ENCODE results near the gene FAM222A. TPM values are rescaled to one million over a fixed set of nuclear protein-coding genes. Genes with fewer than 3 reads are reported as not detected.

Gene FAM222A
- total and polyA plus RNA-seq, 7 donors, result 1.1 to 3.3 (median 2.1) TPM

DNA sequence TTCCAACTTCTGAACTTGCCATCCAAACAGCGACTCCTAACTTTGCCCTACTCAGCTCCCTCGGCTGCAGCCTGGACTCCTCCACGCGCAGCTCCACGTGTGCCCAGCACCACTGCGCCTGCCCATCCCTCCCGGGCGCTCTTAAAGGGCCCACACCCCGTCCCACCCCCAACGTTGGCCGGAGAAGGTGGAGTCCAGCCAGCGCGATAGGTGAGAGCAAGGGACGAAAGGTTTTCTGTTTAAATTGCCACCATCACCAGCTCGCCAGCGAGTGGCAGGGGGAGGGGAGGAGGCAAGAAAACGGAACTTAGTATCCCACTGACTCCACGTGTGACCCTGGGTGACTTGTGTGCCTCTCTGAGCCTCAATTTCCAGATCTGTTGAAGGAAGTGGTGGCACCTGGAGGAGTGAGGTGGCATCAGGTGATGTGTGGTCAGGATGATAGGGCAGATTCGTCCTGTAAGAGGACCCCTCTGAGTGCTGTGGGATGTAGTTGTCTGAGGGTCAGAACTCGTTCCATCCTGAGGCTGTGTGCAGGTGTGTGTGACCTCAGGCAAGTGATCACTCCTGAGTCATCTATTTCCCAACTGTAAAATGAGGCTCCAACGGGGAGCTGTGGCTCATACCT, 59.9 kb downstream of the FAM222A start:
- Histone ChIP-seq H3K4me3 (peak overlapping the region in 1 of 4 donors; percentile 10), H3K4me1 (peaks cover 0 to 18% (median 11%) of the 10 kb centered on the region in 4 donors), H3K36me3 (no peaks in the 10 kb centered on the region), H3K27me3 (no peaks in the 10 kb centered on the region), H3K27ac (no peak overlapping the region), H3K9me3 (peaks cover 0 to 1% (median 0%) of the 10 kb centered on the region in 4 donors)
- intact Hi-C loops (cut with DNase I), result loop anchor here (2.0 to 5.0 kb wide), 2 partner anchors 61 to 255 kb away; partner anchors contain the start of gene FAM222A
- WGBS, 2 donors, result 7 to 29% methylated on average over 21 of the region's 21 CpGs
- TF ChIP-seq POLR2A (IDR thresholded peaks at IDR 0.05) (no peak), POLR2AphosphoS5 (IDR thresholded peaks at IDR 0.05) (no peak), EP300 (IDR thresholded peaks at IDR 0.05) (no peak)
- TF ChIP-seq, protein P1, sequence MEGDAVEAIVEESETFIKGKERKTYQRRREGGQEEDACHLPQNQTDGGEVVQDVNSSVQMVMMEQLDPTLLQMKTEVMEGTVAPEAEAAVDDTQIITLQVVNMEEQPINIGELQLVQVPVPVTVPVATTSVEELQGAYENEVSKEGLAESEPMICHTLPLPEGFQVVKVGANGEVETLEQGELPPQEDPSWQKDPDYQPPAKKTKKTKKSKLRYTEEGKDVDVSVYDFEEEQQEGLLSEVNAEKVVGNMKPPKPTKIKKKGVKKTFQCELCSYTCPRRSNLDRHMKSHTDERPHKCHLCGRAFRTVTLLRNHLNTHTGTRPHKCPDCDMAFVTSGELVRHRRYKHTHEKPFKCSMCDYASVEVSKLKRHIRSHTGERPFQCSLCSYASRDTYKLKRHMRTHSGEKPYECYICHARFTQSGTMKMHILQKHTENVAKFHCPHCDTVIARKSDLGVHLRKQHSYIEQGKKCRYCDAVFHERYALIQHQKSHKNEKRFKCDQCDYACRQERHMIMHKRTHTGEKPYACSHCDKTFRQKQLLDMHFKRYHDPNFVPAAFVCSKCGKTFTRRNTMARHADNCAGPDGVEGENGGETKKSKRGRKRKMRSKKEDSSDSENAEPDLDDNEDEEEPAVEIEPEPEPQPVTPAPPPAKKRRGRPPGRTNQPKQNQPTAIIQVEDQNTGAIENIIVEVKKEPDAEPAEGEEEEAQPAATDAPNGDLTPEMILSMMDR (IDR thresholded peaks at IDR 0.05), result no peak
- DNase-seq, result peak; percentile 56

DNA sequence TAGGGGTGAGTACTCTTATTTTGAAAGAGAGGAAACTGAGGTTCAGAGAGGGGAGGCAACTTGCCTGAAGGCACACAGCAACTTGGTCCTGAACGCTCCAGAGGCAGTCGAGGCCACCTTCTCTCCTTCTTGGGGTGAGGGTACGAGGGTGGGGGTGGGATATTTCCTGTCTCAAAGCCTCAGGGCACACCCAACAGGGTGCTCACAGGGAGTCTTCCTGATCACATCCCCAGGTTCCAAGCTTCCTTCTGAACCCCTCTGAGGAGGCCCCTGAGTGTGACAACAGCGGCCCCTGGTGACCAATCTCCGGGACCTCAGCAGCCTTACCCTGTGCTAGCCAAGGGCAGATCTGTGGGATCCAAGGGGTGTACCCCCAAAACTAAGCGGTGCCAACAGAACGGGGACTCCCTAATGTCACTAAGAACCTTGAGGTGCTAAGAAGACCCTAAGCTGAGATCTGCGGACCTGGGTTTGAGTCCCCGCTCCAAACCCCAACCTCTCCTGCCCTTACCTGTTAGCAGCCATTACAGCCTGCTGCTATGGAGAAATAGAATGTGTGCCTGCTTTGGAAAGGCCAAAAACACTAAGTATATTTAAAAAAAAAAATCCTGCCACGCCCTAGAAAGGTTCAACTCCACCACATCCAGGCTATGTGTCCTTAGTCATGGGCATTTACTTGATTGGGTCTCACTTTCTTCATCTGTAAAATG, 61.7 kb downstream of the FAM222A start:
- H3K27me3 ChIP-seq, result no peaks in the 10 kb centered on the region
- H3K4me1 ChIP-seq, result peaks cover 0 to 14% (median 11%) of the 10 kb centered on the region in 4 donors
- no peak overlapping the region for H3K4me3 ChIP-seq
- intact Hi-C loops (cut with DNase I), result loop anchor here (1.0 to 2.0 kb wide), 2 partner anchors 178 to 257 kb away; no protein-coding TSS in a partner anchor
- H3K36me3 ChIP-seq, result no peaks in the 10 kb centered on the region
- peak; percentile 87 for DNase-seq
- no peak for TF ChIP-seq POLR2A (IDR thresholded peaks at IDR 0.05)
- TF ChIP-seq, protein P1 (IDR thresholded peaks at IDR 0.05), result peak; percentile 75 to 89 (median 86)
- H3K9me3 ChIP-seq, result peaks cover 0 to 12% (median 0%) of the 10 kb centered on the region in 4 donors
- no peak overlapping the region for H3K27ac ChIP-seq
- 19 to 20% methylated on average over 10 of the region's 10 CpGs for WGBS, 2 donors

DNA sequence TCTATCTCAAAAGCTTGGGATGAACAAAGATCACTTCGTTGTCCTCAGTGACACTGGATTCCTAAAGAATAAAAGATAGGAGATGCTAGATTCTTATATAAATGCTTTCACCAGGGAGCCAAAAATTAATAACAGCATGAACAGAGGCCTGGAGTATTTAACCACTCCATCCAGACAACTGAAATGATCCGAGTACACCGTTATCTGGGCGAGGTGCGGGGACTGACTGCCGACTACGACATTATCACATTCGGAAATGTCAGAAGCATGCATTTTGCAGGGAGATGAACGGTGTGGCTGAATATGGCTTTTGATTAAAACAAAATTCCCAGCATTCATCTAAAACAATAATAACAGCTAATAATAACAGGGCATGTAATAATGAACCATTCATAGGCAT, 63.0 kb downstream of the FAM222A start:
- H3K4me3 ChIP-seq, result no peak overlapping the region
- no peaks in the 10 kb centered on the region for H3K27me3 ChIP-seq
- DNase-seq, result no peak
- intact Hi-C loops (cut with DNase I), result no loop called here
- H3K27ac ChIP-seq, result no peak overlapping the region
- peaks cover 0 to 14% (median 11%) of the 10 kb centered on the region in 4 donors for H3K4me1 ChIP-seq
- H3K36me3 ChIP-seq, result no peaks in the 10 kb centered on the region
- WGBS, 2 donors, result 85 to 86% methylated on average over 9 of the region's 9 CpGs
- H3K9me3 ChIP-seq, result peaks cover 0 to 12% (median 0%) of the 10 kb centered on the region in 4 donors
- TF ChIP-seq POLR2AphosphoS5 (IDR thresholded peaks at IDR 0.05), result no peak
- no peak for TF ChIP-seq EP300 (IDR thresholded peaks at IDR 0.05)

DNA sequence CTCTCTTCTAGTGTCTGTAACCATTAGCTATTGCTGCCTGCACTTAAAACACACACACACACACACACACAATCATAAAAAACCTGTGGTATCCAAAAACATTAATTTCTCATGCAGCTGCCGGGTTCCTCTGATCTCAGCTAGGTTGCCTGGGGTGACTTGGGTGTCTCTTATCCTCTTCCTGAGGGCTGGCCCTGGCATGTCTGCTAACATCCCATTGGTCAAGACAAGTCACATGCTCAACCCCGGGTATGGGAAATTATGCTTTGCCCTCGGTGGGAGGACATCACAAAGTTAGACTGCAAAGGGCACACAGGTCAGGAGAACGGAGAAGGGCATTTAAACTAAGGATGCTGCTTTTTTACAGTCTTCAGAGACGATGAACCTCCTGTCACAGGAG, 63.9 kb downstream of the FAM222A start:
- Histone ChIP-seq H3K4me1 (peaks cover 0 to 12% (median 10%) of the 10 kb centered on the region in 4 donors), H3K27ac (no peak overlapping the region), H3K4me3 (no peak overlapping the region), H3K9me3 (peaks cover 0 to 12% (median 0%) of the 10 kb centered on the region in 4 donors), H3K27me3 (no peaks in the 10 kb centered on the region), H3K36me3 (no peaks in the 10 kb centered on the region)
- intact Hi-C loops (cut with DNase I), result no loop called here
- no peak for DNase-seq
- 21 to 42% methylated on average over 5 of the region's 5 CpGs for WGBS, 2 donors
- no peak for TF ChIP-seq EP300 (IDR thresholded peaks at IDR 0.05)
- TF ChIP-seq POLR2AphosphoS5 (IDR thresholded peaks at IDR 0.05), result no peak
- TF ChIP-seq, protein P1 (IDR thresholded peaks at IDR 0.05), result no peak
- TF ChIP-seq POLR2A (IDR thresholded peaks at IDR 0.05), result no peak

DNA sequence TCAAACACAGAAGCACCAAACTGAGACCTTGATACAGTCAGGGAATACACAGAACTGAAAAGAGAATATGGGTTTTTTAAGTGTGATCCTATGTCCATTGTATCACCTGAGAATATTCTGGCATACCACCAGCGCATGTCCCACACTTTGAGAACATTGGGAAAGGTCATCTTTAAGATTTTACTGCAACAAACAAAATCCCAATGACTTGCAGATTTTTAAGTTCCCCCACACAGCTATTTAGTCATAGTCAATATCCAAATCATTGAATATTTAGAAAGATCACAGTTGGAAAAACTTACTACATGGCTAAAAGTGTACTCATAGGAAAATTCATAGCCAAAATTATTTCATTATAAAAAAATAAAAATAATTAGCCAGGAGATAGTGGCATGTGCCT, 65.1 kb downstream of the FAM222A start:
- TF ChIP-seq POLR2A (IDR thresholded peaks at IDR 0.05), result no peak
- TF ChIP-seq EP300 (IDR thresholded peaks at IDR 0.05), result no peak
- no peak for TF ChIP-seq POLR2AphosphoS5 (IDR thresholded peaks at IDR 0.05)
- TF ChIP-seq, protein P1 (IDR thresholded peaks at IDR 0.05), result no peak
- no peak overlapping the region for H3K27ac ChIP-seq
- peaks cover 0 to under 1% (median under 1%) of the 10 kb centered on the region in 4 donors for H3K4me1 ChIP-seq
- no peak for DNase-seq
- H3K4me3 ChIP-seq, result no peak overlapping the region
- H3K36me3 ChIP-seq, result no peaks in the 10 kb centered on the region
- intact Hi-C loops (cut with DNase I), result no loop called here
- 62 to 94% methylated on average over 1 of the region's 1 CpG for whole genome bisulfite sequencing, 2 donors
- peaks cover 0 to 4% (median 0%) of the 10 kb centered on the region in 3 donors for H3K27me3 ChIP-seq
- H3K9me3 ChIP-seq, result peaks cover 0 to 12% (median 0%) of the 10 kb centered on the region in 4 donors
